Activated CD4-positive, alpha-beta T cell treated with anti-CD3 and anti-CD28 coated beads, Interleukin-2, amount 50 U/mL, for 1 hour (primary cell): ENCODE results near the gene CAMK1D.

Experiments
- DNase-seq: peaks from one replicate; pipeline ENCODE4 v3.0.0-alpha.2; 2020

Gene CAMK1D

DNA sequence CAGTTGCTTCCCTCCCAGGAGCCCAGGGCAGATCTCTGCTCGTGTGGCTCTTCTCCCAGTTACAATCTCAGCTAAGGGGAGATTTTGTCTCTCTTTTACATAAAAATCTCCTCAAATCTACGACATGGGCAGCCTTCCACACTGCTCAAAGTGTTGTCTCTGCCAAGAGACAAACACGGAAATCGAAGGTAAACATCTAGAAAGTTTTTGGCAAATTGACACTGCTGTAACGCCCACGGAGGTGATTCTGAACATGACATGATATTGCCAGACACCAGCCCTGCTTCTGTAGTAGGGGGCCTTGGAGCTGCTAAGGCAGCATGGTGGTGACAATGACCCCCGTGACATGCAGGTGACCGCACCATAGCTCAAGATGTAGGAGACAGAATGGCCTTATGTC lies 523.8 kb downstream of the CAMK1D start:
- no peak for DNase-seq

DNA sequence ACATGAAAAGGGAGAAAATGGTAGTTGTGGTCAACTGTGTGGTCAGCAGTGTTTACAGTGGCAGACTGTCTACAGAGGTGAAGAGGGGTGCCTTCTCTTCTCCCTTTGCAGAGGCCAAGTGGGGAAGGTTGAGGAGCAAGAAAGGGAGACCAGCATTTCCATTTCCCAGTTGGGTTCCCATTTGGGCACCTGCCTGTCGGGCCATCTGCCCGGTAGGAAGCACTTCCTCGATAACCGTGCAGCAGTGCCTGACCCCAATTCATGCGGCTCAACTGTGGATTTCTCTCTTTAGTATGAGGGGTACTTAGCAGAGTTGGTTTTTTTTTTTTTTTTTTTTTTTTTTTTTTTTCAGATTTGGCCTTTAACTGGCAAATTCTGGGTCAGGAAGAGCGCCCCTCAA lies 525.2 kb downstream of the CAMK1D start:
- DNase-seq: no peak

DNA sequence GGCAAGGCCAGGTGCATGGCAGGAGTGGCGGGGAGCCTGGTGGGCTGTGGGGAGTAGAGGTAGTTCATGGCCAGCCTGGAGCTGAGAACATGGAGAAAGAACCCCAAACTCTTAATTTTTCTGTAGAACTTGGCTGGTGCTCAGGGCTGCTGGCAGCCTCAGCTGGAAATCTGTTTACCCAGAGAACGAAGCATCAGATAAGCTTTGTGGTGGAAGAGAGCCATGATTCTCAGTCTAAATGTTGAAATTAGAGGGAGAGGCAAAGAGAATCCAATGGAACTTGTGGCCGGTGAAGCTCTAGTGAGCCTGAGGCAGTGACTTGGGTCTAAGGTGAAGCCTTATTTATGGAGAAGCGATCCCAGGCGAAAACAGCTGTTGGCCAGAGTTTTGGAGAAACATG lies 525.8 kb downstream of the CAMK1D start:
- no peak for DNase-seq

DNA sequence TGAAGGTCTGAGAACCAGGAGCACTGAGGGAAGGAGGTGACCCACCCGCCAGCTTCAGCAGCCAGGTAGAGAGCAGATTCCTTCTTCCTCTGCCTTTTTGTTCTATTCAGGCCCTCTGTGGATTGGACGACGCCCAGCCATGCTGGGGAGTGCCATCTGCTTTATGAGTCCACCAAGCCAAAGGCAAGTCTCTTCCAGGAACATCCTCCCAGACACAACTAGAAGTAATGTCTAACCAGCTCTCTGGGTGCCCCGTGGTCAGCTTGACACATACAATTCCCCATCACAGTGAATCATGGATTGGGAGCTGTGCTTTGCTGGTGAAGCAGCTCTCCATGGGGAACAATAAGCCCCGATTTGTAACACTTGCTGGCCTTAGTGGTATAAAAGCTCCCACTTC lies 526.9 kb downstream of the CAMK1D start:
- DNase-seq: no peak

DNA sequence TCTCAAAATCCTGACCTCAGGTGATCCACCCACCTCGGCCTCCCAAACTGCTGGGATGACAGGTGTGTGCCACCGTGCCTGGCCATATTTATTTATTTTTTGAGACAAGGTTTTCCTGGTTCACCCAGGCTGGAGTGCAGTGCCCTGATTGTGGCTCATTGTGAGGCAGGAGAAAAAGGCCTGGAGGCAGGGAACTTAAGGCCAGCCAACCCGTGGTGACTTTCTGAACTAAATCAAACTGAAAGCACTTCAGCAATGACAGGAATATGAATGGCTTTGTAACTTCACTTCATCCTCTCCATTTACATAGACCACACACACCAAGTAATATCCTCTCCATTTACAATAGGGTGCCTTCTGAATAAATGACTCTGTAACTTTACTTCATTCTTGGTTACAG lies 527.8 kb downstream of the CAMK1D start:
- DNase-seq: no peak

DNA sequence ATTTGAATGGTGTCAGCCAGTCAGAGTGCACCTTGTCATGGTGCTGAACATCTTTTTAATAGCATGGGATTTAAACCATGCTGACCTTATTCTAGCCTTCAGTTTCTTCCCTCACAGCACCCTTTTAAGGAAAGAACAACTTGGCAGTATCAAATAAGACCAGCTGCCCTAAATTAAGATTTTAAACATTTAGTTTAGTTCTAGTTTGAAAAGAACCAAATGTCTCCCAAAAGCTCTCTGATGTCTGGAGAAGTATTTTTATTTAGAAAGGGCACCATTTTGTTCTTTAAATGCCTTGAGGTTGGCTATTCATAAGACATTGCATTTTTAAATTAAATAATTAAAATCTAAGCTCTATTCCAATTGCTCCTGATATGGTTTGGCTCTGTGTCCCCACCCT lies 531.1 kb downstream of the CAMK1D start:
- DNase-seq: no peak

DNA sequence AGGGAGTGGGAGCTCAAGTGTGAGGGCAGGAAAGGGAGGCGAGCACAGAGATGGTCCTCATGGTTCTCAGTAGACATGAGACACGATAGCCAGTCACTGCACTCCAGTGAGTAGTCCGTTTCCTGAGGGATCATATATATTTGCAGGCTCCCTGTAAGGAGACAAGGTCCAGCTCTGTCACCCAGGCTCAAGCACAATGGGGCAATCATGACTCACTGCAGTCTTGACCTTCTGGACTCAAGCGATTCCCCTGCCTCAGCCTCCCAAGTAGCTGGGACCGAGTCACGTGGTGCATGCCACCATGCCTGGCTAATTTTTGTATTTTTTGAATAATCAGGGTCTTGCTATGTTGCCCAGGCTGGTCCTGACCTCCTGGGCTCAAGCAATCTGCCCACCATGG lies 535.5 kb downstream of the CAMK1D start:
- DNase-seq: no peak
